GM18867 (cell line): ENCODE measurements around the gene EIF3L.

Experiments used
- ATAC-seq: cut with Tn5 transposase; IDR thresholded peaks from one replicate; pipeline ENCODE4 v1.9.1; 2021; ENCODE audit warnings: mild to moderate bottlenecking, moderate library complexity; ENCODE audit not compliant: unreplicated experiment

EIF3L gene

GRCh38 chr22:37816543-37817180 is 32.6 kb upstream of the EIF3L start:
- no peak for ATAC-seq

GRCh38 chr22:37817705-37818408 is 31.4 kb upstream of the EIF3L start:
- ATAC-seq, result peak; percentile 69

- no peak for ATAC-seq
Observed at GRCh38 chr22:37818409-37819104, 30.7 kb upstream of the EIF3L start.

GRCh38 chr22:37819105-37819433 is 30.1 kb upstream of the EIF3L start:
- ATAC-seq, result no peak

GRCh38 chr22:37820350-37820749 is 28.9 kb upstream of the EIF3L start:
- no peak for ATAC-seq

GRCh38 chr22:37822079-37822833 is 27.0 kb upstream of the EIF3L start:
- no peak for ATAC-seq

DNA sequence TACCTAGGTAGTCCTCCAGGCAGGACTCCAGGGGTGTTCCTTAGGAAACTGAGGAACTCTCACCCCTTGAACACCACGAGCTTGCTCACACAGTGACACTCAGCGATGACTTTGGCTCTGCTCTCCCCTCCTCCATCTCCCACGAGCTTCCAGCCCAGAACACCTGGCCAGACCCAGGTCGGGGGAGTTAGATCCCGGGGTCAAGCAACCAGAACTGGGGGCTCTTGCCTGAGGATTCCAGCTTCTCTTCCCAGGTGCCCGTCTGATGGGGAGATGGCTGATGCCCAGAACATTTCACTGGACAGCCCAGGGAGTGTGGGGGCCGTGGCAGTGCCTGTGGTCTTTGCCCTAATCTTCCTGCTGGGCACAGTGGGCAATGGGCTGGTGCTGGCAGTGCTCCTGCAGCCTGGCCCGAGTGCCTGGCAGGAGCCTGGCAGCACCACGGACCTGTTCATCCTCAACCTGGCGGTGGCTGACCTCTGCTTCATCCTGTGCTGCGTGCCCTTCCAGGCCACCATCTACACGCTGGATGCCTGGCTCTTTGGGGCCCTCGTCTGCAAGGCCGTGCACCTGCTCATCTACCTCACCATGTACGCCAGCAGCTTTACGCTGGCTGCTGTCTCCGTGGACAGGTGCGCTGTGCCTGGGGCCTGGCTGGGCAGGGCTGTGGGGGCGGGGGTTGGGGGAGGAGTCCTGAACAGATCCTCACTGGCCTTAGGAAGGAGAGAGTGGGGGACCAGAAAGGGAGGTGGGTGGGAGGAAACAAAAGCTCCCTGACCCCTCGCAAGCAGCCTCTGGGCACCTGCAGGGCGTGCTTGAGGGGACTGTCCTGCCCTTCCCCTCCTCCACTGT is 25.9 kb upstream of the EIF3L start, which contains the start of gene GALR3:
Gene GALR3, plus strand, starts transcription at position 249 of the 852 bp plus-strand sequence. Its CDS starts 25 bp downstream, at position 274.
- no peak for ATAC-seq

- no peak for ATAC-seq
Observed at GRCh38 chr22:37824674-37825641, 24.3 kb upstream of the EIF3L start.

DNA sequence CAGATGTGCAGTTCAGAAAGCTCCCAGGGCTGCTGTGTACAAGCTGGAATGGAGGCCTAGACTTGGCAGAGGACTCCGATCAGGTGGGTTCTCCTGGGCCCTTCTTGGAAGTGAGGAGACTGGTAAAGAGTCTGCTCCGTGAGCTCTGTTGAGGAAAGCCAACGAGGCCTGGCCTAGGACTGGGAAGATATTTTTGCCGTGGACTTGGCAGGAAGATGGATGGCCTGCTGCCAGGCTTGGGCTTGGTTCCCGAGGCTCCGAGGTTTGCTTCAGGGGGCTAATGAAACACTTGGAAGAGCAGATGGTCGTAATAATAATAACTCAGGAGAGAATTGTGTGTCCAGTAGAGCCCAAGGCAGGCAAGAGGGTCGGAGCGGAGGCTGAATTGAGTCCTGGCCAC is 22.2 kb upstream of the EIF3L start:
- no peak for ATAC-seq

DNA sequence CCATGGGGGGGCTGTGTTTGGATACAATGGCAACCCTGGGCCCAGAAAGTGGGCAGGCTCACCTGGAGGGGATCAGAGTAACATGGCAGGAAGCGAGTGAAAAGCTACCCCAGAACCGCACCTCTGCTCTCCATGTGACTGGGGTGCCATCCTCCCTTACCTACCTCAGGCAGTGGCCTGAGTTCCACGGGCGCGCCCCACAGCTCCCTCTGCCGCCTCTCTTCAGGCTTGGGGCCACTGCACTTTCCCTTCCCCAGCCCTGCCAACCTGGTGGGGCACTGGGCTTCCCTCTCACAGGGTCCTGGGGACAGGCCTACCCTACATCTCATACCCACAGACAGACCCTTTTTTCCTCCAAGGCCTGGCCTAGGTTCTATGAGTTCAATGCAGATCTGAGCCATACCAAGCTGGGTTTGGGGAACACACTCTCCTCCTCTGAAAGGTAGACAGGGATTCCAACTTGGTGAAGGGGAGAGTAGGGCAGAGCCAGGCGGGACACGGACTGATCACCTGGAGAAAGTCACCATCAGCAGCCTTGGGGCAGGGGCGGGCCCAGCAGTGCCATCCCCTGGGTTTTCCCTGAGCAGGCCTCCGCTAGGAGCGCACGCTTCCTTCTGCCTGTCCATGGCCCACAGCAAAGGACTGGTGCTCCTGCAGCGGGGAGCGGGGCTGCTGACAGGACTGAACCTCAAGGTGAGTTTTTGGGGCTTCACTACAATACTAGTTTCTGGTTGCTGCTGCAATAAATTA is 19.0 kb upstream of the EIF3L start:
- ATAC-seq, result no peak

DNA sequence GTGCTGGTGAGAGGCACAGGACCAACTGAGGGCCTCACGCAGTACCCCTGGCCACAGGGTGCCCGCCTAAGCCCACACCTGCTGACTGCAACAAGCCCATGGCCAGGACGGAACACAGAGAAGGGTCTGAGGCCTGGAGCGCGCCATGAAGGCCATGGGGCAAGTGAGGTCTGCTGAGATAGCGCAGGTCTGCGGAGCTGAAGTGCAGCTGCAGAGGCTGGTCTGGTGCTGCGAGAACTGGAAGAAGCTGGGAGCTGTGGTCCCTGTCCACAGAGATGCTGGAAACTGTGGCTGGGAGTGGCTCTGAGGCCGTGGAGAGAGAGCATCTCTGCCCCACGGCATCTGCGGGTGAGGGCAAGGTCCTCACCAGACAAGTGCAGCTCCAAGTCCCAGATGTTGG is 17.7 kb upstream of the EIF3L start:
- no peak for ATAC-seq

DNA sequence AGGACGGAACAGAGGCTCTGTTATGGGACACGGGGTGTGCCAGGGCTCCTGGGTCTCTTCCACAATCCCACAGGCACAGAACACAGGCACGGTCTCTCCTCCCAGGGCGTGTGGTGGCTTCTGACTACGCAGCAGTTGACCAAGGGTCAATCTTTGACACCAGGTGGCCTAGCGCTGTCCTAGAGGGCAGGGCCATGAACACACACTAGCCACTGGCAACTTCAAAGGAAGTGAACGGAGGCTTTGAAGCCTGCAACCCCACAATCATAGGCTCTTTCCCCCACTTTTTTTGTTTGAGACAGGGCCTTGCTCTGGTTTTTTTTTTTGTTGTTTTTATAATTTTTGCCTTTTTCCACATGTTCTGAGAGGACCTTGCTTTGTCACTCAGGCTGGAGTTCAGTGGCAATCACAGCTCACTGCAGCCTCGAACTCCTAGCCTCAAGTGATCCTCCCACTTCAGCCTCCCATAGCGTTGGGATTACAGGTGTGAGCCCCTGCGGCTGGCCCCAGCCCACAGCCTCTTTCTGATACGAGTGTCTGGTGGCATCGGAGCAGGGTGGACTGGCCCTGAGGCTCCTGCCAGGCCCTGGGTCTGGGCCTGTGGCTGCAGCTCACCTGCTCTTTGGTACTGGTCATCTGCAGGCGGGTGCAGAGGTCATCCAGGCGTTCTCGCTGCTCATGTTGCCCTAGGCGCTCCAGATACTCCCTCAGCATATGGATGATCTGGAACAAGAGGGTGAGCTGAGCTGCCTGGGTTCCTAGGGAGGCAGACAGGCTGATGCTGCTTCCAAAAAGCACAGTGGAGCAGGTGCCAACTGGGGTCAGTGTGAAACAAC is 17.0 kb upstream of the EIF3L start:
- ATAC-seq, result no peak

- no peak for ATAC-seq
Observed at GRCh38 chr22:37842015-37842793, 7.0 kb upstream of the EIF3L start.

DNA sequence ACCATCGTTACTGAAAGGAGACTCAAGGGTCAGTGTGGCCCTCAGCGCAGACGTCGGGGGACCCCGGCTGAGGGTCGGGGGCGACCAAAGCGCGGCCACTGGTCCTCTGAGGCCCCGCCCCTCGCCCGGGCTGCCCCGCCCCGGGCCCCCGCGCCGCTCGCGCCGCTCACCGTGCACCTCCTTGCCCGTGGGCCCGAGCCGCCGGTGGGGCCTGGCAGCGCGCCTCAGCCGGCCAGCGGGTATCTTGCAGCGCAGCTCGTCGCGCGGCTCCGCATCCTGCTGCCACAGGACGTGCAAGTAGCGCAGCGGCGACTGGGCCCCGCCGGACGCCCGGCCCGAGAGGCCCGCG is 5.5 kb upstream of the EIF3L start:
- ATAC-seq, result peak; percentile 46

DNA sequence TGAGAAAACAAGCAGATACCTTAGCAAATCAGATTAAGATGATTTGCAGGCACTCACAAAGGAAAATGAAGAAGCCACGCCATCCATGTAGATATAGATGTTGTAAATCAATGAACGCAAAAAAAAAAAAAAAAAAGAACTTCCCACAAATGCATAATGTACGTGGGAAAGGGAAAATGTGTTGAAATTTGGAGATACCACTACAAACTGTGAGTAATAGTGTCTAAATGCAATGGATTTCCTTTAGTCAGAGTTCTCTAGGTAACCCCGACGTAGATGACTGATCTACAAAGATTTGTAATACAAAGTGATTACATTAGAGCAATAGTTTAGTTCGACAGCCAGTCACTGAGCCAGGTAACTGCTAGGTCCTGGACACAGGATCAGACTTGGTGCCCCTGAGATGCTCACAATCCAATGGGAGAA is 4.3 kb upstream of the EIF3L start:
- no peak for ATAC-seq

DNA sequence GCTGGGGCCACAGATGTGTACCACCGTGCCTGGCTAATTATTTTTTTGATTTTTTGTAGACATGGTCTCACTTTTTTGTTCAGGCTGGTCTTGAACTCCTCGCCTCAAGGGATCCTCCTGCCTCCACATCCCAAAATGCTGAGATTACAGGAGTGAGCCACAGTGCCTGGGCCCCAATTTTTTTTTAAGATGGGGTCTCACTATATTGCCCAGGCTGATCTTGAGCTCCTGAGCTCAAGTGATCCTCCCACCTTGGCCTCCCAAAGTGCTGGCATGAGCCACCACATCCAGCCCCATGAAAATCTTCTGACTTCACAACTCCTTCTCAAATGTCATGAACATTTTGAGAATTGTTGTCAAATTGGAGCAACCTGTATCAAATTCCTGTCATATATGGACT is 2.8 kb upstream of the EIF3L start:
- no peak for ATAC-seq

DNA sequence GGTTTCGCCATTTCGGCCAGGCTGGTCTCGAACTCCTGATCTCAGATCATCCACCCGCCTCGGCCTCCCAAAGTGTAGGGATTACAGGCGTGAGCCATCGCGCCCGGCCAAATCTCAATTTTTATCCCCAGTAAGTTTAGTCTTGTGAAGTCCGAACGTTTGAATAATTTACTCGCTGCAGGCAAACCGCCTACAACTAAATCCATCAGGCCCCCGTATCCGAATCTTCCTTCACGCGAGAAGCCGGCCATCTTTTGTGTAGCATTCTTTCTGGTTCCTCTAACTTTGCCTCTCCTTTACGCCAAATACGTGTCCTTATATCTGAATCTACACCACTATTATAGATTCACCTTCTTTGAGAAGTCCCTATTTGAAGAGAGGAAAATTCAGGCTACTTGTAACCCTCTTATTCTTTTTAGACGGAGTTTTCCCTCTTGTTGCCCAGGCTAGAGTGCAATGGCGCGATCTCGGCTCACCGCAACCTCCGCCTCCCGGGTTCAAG is 581 bp upstream of the EIF3L start:
- no peak for ATAC-seq
